Measurements from ENCODE around the gene ZBED4. TPM values are rescaled to one million over a fixed set of nuclear protein-coding genes. Genes with fewer than 3 reads are reported as not detected.

ZBED4 gene
- total RNA-seq, 4 donors from 2014 or later, result 14.9 to 24.0 (median 20.9) TPM

GRCh38 chr22:49885881-49886280, 32.2 kb downstream of the ZBED4 start:
- Histone ChIP-seq H3K4me3 (no peak overlapping the region), H3K9me3 (no peaks in the 10 kb centered on the region), H3K4me1 (no peaks in the 10 kb centered on the region), H3K27ac (no peak overlapping the region), H3K27me3 (no peaks in the 10 kb centered on the region), H3K36me3 (peaks cover 0 to 43% (median 0%) of the 10 kb centered on the region in 3 donors)
- no peak for DNase-seq
- TF ChIP-seq CTCF (IDR thresholded peaks at IDR 0.05) (no peak), POLR2A (IDR thresholded peaks at IDR 0.05) (no peak)

GRCh38 chr22:49886346-49887063, 32.9 kb downstream of the ZBED4 start:
- no peaks in the 10 kb centered on the region for H3K4me1 ChIP-seq
- H3K36me3 ChIP-seq, result peaks cover 0 to 45% (median 0%) of the 10 kb centered on the region in 3 donors
- no peak for DNase-seq
- no peaks in the 10 kb centered on the region for H3K27me3 ChIP-seq
- no peak overlapping the region for H3K27ac ChIP-seq
- H3K4me3 ChIP-seq, result no peak overlapping the region
- no peaks in the 10 kb centered on the region for H3K9me3 ChIP-seq
- TF ChIP-seq POLR2A (IDR thresholded peaks at IDR 0.05), result no peak
- TF ChIP-seq CTCF (IDR thresholded peaks at IDR 0.05), result no peak

- DNase-seq, result no peak
- Histone ChIP-seq H3K36me3 (peaks cover 0 to 45% (median 0%) of the 10 kb centered on the region in 3 donors), H3K9me3 (no peaks in the 10 kb centered on the region), H3K27ac (no peak overlapping the region), H3K27me3 (no peaks in the 10 kb centered on the region), H3K4me1 (no peaks in the 10 kb centered on the region), H3K4me3 (no peak overlapping the region)
- TF ChIP-seq CTCF (IDR thresholded peaks at IDR 0.05) (no peak), POLR2A (IDR thresholded peaks at IDR 0.05) (no peak)
Observed at GRCh38 chr22:49887064-49887451, 33.4 kb downstream of the ZBED4 start.

- Histone ChIP-seq H3K4me1 (no peaks in the 10 kb centered on the region), H3K27ac (no peak overlapping the region), H3K4me3 (no peak overlapping the region), H3K36me3 (peaks cover 0 to 45% (median 0%) of the 10 kb centered on the region in 3 donors), H3K27me3 (no peaks in the 10 kb centered on the region), H3K9me3 (no peaks in the 10 kb centered on the region)
- no peak for DNase-seq
- TF ChIP-seq CTCF (IDR thresholded peaks at IDR 0.05) (no peak), POLR2A (IDR thresholded peaks at IDR 0.05) (no peak)
Observed at GRCh38 chr22:49887702-49888101, 34.1 kb downstream of the ZBED4 start.

- no peak overlapping the region for H3K4me3 ChIP-seq
- H3K36me3 ChIP-seq, result peaks cover 0 to 40% (median 0%) of the 10 kb centered on the region in 3 donors
- DNase-seq, result no peak
- no peaks in the 10 kb centered on the region for H3K27me3 ChIP-seq
- H3K9me3 ChIP-seq, result no peaks in the 10 kb centered on the region
- TF ChIP-seq POLR2A (IDR thresholded peaks at IDR 0.05), result no peak
- no peak for TF ChIP-seq CTCF (IDR thresholded peaks at IDR 0.05)
- no peak overlapping the region for H3K27ac ChIP-seq
- no peaks in the 10 kb centered on the region for H3K4me1 ChIP-seq
Observed at GRCh38 chr22:49889071-49889470, 35.4 kb downstream of the ZBED4 start.

All from Peyer's patch (tissue), 4 donors.